ENCODE data around the gene NRXN3. TPM values are rescaled to one million over a fixed set of nuclear protein-coding genes. Genes with fewer than 3 reads are reported as not detected.

NRXN3 gene
- total RNA-seq, 1 donor from 2014 or later: not detected

DNA sequence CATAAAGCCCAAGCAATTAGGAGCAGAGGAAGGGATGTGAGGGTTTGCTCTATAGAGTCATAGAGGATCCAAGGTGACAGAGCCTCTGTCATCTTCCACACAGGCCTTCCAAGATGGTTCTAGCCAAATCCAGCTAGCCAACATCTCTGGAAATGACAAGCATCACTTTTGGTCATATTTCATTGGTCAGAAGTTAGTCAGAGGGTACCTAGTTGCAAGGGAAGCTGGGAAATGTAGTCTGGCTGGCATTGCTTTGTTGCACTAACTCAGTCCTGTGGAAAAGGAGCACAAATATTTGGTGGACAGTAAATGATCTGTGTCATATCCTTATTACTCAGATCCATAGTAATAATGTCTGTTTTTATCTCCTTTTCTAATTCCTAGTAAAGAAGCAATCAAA lies 715.7 kb downstream of the NRXN3 start:
- intact Hi-C loops (cut with micrococcal nuclease): no loop called here

DNA sequence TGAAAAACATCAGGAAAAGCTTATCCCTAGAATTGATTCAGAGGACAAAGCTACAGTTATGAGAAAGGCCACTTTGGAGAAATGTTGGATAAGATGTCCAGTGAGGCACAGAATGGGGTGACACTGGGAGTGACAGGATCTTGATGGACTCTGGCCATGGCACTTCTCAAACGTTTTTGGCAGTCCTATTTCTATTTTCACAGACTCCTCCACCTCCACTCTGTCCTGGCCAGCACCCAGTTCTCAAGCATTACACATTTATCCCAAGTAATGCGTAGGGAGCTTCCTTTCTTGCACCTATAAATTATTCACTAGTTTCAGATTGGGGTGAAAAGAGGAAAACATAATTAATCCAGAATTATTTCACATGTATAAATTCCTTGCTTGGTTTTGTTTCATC lies 727.3 kb downstream of the NRXN3 start:
- intact Hi-C loops (cut with micrococcal nuclease): no loop called here

DNA sequence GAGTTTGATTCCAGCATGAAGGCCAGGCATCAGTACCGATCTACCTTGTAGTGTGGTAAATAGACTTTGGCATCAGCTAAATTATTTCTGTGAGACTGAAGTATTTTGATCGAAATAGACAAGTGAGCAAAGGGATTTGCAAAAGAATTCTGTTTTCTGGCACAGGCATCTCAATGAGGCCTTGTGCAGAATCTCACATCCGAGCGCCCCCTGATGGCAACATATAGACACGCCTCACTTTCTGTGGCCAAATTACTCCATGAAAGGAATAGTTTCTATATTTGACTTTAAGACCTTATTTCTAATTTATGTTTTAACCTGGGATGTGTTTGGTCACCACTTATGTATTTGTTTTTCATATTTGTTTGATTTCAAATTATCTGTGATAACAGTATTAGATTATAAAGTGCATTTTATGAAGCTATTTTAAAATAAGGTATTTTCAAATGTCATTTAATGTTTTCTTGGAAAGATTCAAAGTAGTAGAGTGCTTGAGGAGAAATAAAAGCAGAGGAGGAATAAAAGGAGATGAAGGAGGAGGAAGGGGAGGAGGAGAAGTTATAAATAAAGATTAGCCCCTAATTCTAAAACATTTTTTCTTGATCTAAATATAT lies 731.9 kb downstream of the NRXN3 start:
- intact Hi-C loops (cut with micrococcal nuclease): no loop called here

DNA sequence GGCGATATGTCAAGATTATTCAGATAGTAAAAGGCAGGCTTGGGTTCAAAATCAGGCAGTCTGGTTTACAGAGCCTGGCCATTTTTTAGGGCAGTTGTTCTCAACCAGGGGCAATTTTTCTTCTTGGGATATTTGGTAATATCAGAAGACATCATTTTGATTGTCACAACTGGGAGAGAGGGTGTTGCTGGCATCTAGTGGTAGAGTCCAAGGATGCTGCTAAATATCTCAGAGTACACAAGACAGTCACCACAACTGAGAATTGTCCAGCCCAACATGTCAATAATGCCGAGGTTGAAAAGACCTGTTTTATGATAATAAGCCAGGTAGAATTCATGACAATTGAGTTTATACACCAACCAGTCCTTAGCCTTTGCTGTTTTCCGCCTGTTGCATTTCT lies 733.9 kb downstream of the NRXN3 start:
- intact Hi-C loops (cut with micrococcal nuclease): no loop called here

DNA sequence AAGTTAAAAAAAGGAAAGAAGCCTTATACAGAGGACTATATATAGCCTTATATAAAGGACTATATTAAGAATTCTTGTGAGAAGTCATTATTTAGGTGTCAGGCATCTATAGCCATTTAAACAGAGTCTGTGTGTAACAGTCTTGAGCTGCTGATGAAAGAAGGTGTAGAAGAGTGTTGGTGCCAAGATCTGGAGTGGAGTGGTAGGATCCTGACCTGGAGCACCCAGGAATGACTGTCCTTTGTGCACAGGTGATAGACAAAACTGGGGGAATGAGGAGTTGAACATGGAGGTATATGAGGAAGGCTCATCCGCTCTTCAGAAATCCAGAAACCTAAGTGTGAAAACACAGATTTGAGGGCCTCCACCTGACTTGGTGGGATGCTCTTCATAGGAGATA lies 747.3 kb downstream of the NRXN3 start:
- intact Hi-C loops (cut with micrococcal nuclease): no loop called here

DNA sequence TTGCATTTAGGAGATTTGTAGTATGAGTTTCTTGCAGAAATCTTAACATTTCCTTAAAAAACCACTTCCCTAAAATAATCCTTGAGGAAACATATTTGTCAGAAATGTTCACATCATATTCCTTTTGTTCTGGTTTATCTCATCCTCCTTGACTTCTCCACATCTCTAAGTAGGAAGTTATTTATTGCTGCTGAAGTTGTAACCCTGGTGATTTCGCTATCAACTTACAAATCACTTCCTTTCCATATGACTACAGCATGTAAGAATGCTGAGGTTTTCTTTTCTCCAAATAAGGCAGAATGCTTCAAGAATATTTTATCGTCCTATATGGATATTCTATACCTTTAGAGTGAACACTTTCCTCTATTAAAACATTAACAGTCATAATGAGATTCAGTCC lies 751.7 kb downstream of the NRXN3 start:
- intact Hi-C loops (cut with micrococcal nuclease): no loop called here

DNA sequence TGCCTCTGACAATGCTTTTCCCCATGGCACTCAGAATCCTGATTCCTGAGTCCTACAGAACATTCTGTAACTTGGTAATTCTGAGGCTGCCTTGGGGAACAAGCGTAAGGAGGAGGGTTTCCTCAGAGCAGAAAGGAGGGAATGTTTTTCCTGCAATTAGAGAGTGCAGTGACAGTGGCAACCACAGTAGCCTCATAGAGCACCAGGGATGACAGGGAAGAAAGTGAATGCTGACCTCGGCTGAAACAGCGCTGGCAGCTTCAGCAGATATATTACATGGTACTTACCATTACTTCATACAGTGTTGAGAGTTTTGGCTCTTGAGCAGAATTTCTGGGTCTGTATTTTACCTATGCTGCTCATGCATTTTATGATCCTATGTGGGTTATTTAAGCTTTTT lies 757.1 kb downstream of the NRXN3 start:
- intact Hi-C loops (cut with micrococcal nuclease): no loop called here

DNA sequence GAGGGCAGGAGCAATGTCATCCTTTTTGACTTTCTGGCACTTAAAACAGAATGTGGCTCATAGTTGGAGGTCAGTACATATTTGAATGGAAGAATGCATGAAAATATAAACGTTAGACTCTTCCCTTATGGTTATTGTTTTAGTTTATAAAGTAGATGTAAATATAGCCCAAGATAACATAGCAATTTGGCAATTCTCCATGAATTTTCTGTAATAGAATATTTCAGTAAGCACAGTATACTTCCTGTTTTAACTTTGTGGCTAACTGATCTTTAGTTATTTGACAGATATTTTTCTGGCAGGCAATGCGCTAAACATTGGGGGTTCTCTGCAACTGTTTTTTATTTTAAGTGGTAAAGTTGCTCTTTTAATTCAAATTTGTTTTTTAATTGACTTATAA lies 763.0 kb downstream of the NRXN3 start:
- intact Hi-C loops (cut with micrococcal nuclease): no loop called here

DNA sequence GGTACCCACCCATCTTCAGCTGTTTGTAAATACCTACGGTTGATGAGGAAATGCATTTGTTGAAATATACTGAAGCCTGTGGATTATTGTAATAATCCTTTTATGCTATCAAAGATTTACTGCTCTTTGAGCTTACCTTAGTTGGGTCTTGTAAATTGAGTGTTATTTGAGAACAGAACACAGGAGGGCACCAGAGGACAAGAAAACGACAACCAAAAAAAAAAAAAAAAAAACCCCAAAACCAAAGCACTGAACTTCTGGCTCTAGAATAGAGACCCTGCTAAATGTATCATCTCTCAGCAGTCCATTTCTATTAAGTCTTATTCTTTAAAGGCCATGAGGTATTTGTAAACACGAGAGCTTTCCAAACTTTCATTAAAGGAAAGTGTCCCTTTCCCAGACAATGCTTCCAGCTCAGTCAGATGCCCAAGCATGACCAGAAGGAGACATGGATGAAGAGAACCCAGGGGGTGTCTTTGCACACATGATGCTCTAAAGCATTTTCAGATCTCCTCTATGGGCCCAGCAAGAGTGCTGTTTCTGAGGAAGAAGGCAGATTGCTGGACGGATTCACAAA lies 763.9 kb downstream of the NRXN3 start:
- intact Hi-C loops (cut with micrococcal nuclease): no loop called here

DNA sequence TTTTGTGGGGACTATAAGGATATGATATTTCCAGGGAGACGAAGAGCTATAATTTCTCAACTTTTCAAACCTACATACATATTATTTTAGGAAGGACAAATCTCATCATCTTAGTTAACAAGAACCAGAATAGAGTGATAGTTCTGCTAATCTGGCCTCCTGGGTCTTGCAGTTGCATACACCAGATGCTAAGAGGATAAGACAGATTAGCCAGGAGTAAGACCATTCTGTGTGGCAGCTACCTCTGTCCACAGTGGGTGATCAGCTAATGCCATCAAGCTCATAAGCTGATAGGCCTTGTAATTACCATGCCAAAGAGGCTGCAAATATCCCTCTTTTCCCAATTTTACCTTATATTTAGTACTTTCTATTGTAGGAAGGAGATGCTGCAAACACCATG lies 776.8 kb downstream of the NRXN3 start:
- intact Hi-C loops (cut with micrococcal nuclease): no loop called here

DNA sequence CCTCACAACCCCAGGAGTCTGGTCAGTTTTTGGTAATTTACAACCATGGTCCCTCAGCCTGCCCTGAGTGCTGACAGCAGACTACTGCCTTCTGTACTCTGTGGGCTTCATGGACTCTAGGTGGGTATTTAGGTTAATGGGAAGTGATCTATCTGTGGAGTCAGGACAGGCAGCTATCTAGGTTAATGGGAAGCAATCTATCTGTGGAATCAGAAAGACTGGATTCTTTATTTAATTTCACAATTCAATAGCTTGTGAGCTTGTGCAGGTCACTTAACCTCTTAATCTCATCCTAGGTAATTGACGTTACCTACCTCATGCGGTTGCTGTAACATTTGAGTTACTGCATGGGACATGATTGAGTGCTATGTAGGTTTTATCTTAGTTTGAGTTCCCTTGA lies 777.5 kb downstream of the NRXN3 start:
- intact Hi-C loops (cut with micrococcal nuclease): no loop called here

DNA sequence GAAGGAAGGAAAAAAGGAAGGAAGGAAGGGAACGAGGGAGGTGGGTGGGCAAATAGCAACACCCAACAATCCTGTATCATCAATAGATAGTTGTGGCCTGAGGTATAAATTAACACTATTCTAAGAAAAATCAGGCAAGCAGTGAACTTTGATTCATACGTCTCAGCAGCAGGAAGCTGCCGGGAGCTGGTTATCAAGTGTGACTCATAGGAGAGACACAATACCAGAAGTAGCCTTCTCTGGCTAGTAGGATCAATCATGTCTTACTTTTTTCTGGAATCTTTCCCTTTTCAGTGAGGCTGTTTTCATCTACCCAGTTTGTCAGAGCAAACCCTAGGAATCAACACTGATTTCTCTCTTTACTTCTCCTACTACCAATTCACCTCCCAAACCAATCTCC lies 780.5 kb downstream of the NRXN3 start:
- intact Hi-C loops (cut with micrococcal nuclease): no loop called here

DNA sequence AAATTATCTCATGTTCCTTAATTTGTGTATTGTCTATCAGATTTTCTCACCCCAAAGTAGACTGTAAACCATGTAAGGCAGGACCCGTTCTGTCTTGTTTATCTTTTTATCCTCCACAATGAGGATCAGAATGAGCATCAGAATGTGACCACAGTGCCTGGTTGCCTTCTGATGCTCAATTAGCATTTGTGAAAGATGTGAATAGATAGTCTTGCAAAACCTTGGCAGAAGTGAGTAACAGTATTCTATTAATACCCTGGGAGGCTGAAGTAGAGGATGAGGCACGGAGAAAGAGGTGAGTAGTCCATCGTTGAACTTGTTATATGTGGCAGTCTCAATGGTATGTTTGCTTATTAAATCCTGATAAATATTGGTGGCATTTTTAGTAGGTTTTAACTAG lies 781.4 kb downstream of the NRXN3 start:
- intact Hi-C loops (cut with micrococcal nuclease): no loop called here

DNA sequence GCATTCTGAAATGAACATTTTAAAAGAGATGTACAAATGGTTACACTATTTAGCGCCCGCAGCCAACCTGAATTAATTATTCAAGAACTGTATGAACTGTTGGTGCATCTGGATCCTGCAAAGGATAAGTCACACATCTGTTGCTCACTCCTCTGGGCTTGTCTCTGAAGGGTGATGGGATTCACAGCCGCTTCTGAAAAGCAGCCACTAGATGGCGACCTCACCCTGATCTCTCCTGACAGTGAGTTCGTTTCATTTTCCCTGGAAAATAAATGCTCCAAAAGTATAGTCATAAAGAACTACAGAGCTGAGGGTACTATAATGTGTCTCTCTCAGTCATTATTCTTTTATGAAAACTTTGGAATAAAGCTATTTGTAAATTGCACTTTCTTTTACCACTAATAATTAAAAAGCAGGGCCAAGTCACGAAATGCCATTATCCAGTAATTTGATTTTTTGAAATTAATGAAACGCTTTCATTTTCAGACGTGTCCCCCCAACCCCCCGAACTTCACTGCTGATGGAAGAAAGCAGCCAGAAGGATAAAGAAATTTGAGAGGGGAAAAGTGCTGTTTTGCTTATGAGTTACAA lies 789.6 kb downstream of the NRXN3 start:
- intact Hi-C loops (cut with micrococcal nuclease): loop anchor here (1.0 kb wide), 1 partner anchor 1891 kb away; no protein-coding TSS in a partner anchor

DNA sequence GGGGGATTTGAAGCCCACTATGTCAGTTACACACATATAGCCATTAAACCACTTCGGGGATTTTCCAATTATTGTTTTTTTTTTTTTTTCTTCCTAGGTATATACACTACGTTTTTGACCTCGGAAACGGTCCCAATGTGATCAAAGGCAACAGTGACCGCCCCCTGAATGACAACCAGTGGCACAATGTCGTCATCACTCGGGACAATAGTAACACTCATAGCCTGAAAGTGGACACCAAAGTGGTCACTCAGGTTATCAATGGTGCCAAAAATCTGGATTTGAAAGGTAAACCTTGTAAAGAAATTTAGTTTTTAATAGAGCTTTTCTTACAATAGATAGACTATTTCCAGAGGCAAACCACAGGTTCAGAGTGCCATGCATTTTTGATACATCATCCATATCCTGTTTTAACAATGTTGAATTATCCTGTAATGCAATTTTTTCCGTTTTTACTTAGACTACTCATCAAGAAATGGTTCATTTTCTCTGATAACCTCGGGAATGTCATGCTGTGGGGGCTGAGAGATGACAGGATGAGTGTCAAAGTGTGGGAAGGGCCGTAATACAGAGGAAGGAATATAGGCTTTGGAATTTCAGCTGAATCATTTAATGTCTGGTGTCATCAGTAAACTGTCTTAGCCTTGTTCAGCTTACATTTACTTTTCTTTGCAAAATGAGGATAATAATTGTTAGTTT lies 797.1 kb downstream of the NRXN3 start:
- intact Hi-C loops (cut with micrococcal nuclease): no loop called here

DNA sequence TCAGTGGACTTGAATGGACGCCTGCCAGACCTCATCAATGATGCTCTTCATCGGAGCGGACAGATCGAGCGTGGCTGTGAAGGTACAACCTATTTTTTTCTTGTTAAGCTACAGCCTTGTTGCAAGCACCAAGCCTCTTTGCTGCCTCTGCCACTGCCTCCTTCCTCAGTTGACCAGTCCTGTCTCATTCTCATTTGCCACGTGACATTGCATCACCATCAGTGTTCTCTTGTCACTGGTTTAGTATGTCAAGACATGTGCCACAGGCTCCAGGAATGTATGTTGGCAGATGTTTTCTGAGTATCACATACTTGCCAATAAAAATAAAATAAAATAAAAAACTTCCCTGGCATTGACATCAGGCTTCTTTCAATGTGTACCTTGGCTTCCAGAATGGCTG lies 798.1 kb downstream of the NRXN3 start:
- intact Hi-C loops (cut with micrococcal nuclease): loop anchor here (2.0 kb wide), 1 partner anchor 1883 kb away; no protein-coding TSS in a partner anchor

DNA sequence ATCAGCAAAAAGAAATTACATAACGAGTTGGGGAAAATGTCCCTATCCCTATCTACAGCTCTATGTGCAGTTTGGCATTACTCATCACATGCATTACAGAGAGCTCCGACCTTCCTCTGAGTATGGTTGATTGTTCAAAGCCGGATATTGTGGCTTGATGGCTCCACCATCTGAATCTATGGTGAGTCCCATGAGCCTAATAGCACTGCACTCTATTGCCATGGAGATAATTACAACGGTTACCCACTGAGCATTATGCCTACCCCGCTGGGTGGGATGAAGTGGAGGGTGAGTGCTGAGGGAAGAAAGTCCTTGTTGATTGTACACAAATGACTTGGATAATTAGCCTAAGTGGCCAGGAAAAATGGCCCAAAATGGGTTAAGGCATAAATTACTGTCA lies 800.5 kb downstream of the NRXN3 start:
- intact Hi-C loops (cut with micrococcal nuclease): no loop called here

DNA sequence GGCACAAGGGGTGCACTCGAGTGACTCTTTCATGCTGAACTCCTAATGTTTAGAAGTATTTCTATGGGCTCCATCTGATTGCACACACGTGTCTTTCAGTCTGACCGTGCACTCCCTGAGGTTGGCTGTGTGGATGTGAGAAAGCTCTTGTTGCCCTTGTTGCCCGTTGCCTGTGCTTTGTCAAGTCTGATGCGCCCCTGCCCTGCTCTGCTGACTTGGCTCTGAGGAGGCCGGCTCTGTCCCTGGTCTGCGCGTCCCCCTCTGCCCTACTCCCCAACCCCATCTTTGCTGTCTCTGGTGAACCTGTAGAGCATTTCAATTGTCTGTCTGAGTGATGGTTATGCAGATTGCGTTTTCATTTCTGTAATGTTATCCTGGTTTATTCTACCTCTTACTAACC lies 802.3 kb downstream of the NRXN3 start:
- intact Hi-C loops (cut with micrococcal nuclease): no loop called here

DNA sequence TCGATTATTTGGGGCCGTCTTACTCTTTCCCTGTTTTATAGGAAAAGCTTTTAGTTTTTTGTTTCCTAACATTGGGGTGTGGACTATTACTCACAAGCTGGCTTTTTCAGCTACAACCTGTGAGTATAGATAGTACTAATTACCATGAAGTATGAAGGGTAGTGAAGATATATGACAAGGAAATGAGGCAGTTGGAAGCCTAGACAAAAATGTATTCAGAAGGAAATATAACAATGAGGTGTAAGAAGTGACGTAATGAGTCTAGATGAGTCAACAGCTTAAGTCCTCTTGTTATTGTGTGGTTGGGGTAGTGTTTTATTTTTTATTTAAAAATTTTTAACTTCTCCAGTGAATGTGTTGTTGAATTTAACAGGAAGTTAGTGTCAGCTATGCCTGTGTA lies 804.5 kb downstream of the NRXN3 start:
- intact Hi-C loops (cut with micrococcal nuclease): no loop called here

DNA sequence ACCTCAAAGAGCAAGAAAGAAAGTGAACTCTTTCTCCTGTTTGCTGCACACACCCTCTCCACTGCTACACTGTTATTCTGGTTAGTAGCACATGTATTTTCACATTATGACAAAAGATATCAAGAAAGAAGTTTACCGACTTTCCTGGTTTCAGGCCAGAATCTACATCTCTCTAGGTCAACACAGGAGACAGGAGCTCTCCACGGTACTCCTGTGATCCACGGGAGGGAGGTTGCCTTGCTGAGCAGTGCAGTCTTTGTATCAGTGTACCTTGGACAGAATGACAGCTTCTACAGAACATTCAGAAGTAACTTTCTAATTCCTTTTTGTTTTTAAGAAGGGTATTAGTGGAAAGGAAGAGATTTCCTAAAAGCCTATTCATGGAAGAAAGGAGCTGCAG lies 805.6 kb downstream of the NRXN3 start:
- intact Hi-C loops (cut with micrococcal nuclease): no loop called here

DNA sequence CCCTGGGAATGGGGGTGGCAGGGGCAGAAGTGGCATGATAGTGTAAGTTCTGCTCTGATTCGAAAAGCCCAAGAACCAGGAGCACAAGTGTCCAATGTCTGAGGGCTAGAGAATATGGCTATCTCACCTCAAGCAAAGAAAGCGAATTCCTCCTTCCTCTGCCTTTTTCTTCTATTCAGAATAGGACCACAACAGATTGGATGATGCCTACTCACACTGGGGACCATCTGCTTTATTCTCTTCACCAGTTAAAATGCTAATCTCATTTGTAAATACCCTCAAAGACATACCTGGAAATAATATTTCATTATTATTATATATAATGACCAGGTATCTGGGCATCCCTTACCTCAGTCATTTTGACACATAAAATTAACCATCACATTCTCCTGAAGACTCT lies 808.7 kb downstream of the NRXN3 start:
- intact Hi-C loops (cut with micrococcal nuclease): no loop called here

DNA sequence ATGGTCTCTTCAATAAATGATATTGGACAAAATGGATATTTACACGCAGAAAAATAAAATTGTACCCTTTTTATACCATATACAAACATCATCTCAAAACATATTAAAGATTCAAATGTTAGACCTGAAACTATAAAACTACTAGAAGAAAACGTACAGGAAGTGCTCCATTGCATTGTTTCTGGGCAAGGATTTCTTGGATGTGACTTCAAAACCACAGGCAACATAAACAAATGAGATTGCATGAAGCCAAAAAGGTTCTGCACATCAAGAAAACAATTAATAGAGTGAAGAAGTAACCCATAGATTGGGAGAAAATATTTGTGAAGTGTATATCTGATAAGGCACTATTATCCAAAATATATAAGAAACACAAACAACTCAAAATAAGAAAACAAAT lies 812.4 kb downstream of the NRXN3 start:
- intact Hi-C loops (cut with micrococcal nuclease): no loop called here

DNA sequence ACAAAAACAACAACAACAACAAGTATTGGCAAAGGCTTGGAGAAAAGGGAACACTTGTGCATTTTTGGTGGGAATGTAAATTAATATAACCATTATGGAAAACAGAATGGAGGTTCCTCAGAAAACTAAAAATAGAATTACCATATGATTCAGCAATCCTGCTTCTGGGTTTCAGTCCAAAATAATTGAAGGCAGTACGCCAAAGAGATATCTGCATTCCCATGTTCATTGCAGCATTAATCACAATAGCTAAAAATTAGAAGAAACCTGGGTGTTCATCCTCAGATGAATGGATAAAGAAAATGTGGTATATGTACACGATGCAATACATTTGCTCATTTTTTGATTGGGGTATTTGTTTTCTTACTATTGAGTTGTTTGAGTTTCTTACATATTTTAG lies 813.0 kb downstream of the NRXN3 start:
- intact Hi-C loops (cut with micrococcal nuclease): no loop called here

All from T-helper 1 cell treated with Interleukin-12 subunit alpha and Interleukin-12 subunit beta and Interleukin-4 antibody, amounts not matched to agents 30 ng/mL and 1 ng/mL, for 36 hours (primary cell).